Panc1 (cell line): ENCODE results near the gene MYOZ2. TPM values are rescaled to one million over a fixed set of nuclear protein-coding genes. Genes with fewer than 3 reads are reported as not detected.

Experiments
- ATAC-seq: fragments of 200-7000 bp; cut with Tn5 transposase; 2 replicates; pipeline ENCODE4 v1.9.1; 2020; ENCODE audit warnings: mild to moderate bottlenecking, moderate library complexity
- BruUV-seq: library from RNA; stranded (reverse); fragments of 400-500 nt; replicated peaks from 2 replicates; lab custom pipeline; 2021; lab: Mats Ljungman, UMichigan
- CTCF ChIA-PET: fragments of 300-600 bp; sonication (Branson Sonifier 250); formaldehyde crosslinking; loops from one replicate; lab custom pipeline; 2022; ENCODE audit warnings: antibody characterized with exemption; lab: Charles Lee
- POLR2A ChIA-PET: fragments of 300-600 bp; sonication (Branson Sonifier 250); formaldehyde crosslinking; loops from one replicate; lab custom pipeline; 2022; ENCODE audit warnings: antibody characterized with exemption; lab: Charles Lee
- DNase-seq: peaks from one replicate; pipeline ENCODE4 v3.0.0-alpha.2; 2010; ENCODE audit warnings: low read depth, low spot score
- H3K27ac ChIP-seq: 2 replicates; pipeline ENCODE4 v1.5.1; 2011; ENCODE audit warnings: mild to moderate bottlenecking, low read length, inconsistent platforms
- H3K27me3 ChIP-seq: fragments of 200-500 bp; sonication (Bioruptor generic); 2 replicates; pipeline ENCODE4 v1.6.0; 2014; ENCODE audit warnings: low read length, inconsistent platforms; ENCODE audit not compliant: control insufficient read depth, insufficient read depth
- H3K36me3 ChIP-seq: fragments of 200-500 bp; sonication (Bioruptor generic); 2 replicates; pipeline ENCODE4 v1.5.1; 2014; ENCODE audit warnings: inconsistent platforms, mild to moderate bottlenecking, low read length, moderate library complexity; ENCODE audit not compliant: control insufficient read depth, insufficient read depth
- H3K4me1 ChIP-seq: 2 replicates; pipeline ENCODE4 v1.5.1; 2011; ENCODE audit warnings: inconsistent platforms, mild to moderate bottlenecking, low read length, moderate library complexity; ENCODE audit not compliant: control insufficient read depth, insufficient read depth
- H3K4me3 ChIP-seq, 2 experiments: 2 replicates each; pipeline ENCODE4 v1.5.1; 2011 to 2012; ENCODE audit warnings: low read depth in 2 of 2, low read length in 2 of 2, mild to moderate bottlenecking in 2 of 2, inconsistent platforms in 1 of 2, moderate library complexity in 1 of 2
- H3K9me3 ChIP-seq: fragments of 200-500 bp; sonication (Bioruptor generic); 2 replicates; pipeline ENCODE4 v1.5.1; 2014; ENCODE audit warnings: low read depth, mild to moderate bottlenecking, inconsistent platforms, low read length, moderate library complexity; ENCODE audit not compliant: control insufficient read depth, insufficient read depth
- CTCF ChIP-seq: fragments of 450-650 bp; IDR thresholded peaks from 2 replicates; pipeline ENCODE4 v1.5.1; 2017; ENCODE audit warnings: mild to moderate bottlenecking
- POLR2AphosphoS5 ChIP-seq: IDR thresholded peaks from 2 replicates; pipeline ENCODE4 v1.6.1; 2012; ENCODE audit warnings: mild to moderate bottlenecking, low read depth, low read length, moderate library complexity
- REST ChIP-seq, 2 experiments: IDR thresholded peaks; 2 replicates each; pipeline ENCODE4 v1.6.1; 2011 to 2012; ENCODE audit warnings: low read depth in 2 of 2, control low read depth in 1 of 2, low read length in 1 of 2, mild to moderate bottlenecking in 1 of 2, moderate library complexity in 1 of 2; ENCODE audit not compliant: insufficient read depth in 1 of 2
- SIN3A ChIP-seq: IDR thresholded peaks from 2 replicates; pipeline ENCODE4 v1.6.1; 2012; ENCODE audit warnings: low read depth, mild to moderate bottlenecking, low read length, moderate library complexity, borderline replicate concordance; ENCODE audit not compliant: insufficient read depth
- TCF7L2 ChIP-seq: IDR thresholded peaks from 2 replicates; pipeline ENCODE4 v1.6.1; 2011; ENCODE audit warnings: mild to moderate bottlenecking, low read depth, low read length, inconsistent platforms
- in situ Hi-C: cut with HindIII; loops from 2 replicates; pipeline ENCODE4 v1.10.0; 2016; ENCODE audit warnings: low sequenced_read_pairs, low pct_unique_long_range_greater_than_20kb
- intact Hi-C: fragments of 100-400 bp; cut with micrococcal nuclease; formaldehyde crosslinking; loops from one replicate; pipeline ENCODE4 v1.10.0; 2022; ENCODE audit not compliant: unreplicated experiment
- total RNA-seq: library from RNA; stranded (reverse); gene quantifications from one replicate; pipeline ENCODE4 v1.2.1, GENCODE V29; 2021; ENCODE audit not compliant: unreplicated experiment

Gene MYOZ2
- total RNA-seq, 1 experiment from 2014 or later = not detected

- H3K36me3 ChIP-seq = no peaks in the 10 kb centered on the region
- ATAC-seq (no peak), DNase-seq (no peak)
- TF ChIP-seq REST (IDR thresholded peaks at IDR 0.05; ENCODE audit: insufficient read depth in 1 of 2, low read depth in 2 of 2, low read length in 1 of 2) (no peak), SIN3A (no peak), POLR2AphosphoS5 (no peak), CTCF (no peak), TCF7L2 (no peak)
- no peak overlapping the region for H3K4me3 ChIP-seq
- no peaks in the 10 kb centered on the region for H3K9me3 ChIP-seq
- no peaks in the 10 kb centered on the region for H3K4me1 ChIP-seq
- no peak overlapping the region for H3K27ac ChIP-seq
- ChIA-PET CTCF (no interaction called here), POLR2A (no interaction called here)
- intact Hi-C loops = no loop called here
- no peaks in the 10 kb centered on the region for H3K27me3 ChIP-seq
- in situ Hi-C loops = no loop called here
- BruUV-seq = no TSS peak
These were observed 3.3 kb upstream of the MYOZ2 start for GRCh38 chr4:119132306-119132705.

- intact Hi-C loops = no loop called here
- TF ChIP-seq POLR2AphosphoS5 (no peak), CTCF (no peak), SIN3A (no peak), REST (IDR thresholded peaks at IDR 0.05; ENCODE audit: insufficient read depth in 1 of 2, low read depth in 2 of 2, low read length in 1 of 2) (no peak)
- H3K4me3 ChIP-seq = no peak overlapping the region
- DNase-seq = no peak
- H3K9me3 ChIP-seq = no peaks in the 10 kb centered on the region
- no peaks in the 10 kb centered on the region for H3K27me3 ChIP-seq
- no peaks in the 10 kb centered on the region for H3K4me1 ChIP-seq
- in situ Hi-C loops = no loop called here
- POLR2A ChIA-PET = no interaction called here
- BruUV-seq = no TSS peak
- ATAC-seq = no peak
- H3K27ac ChIP-seq = no peak overlapping the region
- CTCF ChIA-PET = no interaction called here
- H3K36me3 ChIP-seq = no peaks in the 10 kb centered on the region
These were observed 914 bp downstream of the MYOZ2 start for GRCh38 chr4:119136546-119136945.
